Measurements from ENCODE around the gene GPER1. TPM values are rescaled to one million over a fixed set of nuclear protein-coding genes. Genes with fewer than 3 reads are reported as not detected.

GPER1 gene
- total RNA-seq, 1 experiment from 2014 or later: 2.9 TPM

DNA sequence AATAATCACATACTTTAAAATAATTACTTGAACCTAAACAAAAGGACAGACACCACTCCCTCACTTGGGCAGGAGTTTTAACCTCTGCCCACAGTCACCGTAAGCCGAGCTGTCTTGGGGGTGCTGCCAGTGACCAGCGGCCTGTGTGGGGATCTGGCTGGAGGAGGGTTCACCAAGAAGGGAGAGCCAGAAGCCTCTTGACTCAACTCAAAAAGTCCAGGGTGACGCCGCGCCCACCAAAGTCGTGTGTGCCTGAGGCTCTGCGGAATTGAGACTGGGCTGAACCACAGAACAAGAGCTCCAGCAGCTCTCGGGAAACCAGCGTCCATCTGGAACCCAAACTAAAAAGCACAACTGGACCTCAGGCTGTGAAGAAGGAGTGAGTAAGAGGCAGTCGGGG, 36.3 kb downstream of the GPER1 start:
- DNase-seq (ENCODE audit: low read depth, low spot score): no peak
- Histone ChIP-seq H3K36me3 (ENCODE audit: control insufficient read depth, insufficient read depth, low read length) (no peaks in the 10 kb centered on the region), H3K27me3 (ENCODE audit: control insufficient read depth, insufficient read depth, low read length) (no peaks in the 10 kb centered on the region), H3K4me3 (ENCODE audit: low read depth in 2 of 2, low read length in 2 of 2) (no peak overlapping the region), H3K27ac (ENCODE audit: low read length) (no peak overlapping the region), H3K4me1 (ENCODE audit: control insufficient read depth, insufficient read depth, low read length) (peaks cover 2% of the 10 kb centered on the region; the same call in 1 of the 2 replicates), H3K9me3 (ENCODE audit: control insufficient read depth, insufficient read depth, low read depth, low read length) (no peaks in the 10 kb centered on the region)
- ATAC-seq: no peak
- ChIA-PET CTCF (interaction anchor here (0.8 to 1.6 kb wide), 4 partner anchors 18 to 130 kb away, joined by 3 to 7 read pairs (median 6); no protein-coding TSS in a partner anchor), POLR2A (interaction anchor here (0.7 kb wide), 1 partner anchor 14 kb away, joined by 3 read pairs; no protein-coding TSS in a partner anchor)
- intact Hi-C loops (cut with micrococcal nuclease; ENCODE audit: unreplicated experiment): no loop called here
- no TSS peak for BruUV-seq (replicated peaks)
- in situ Hi-C loops (cut with HindIII; ENCODE audit: low pct_unique_long_range_greater_than_20kb, low sequenced_read_pairs): no loop called here
- TF ChIP-seq SIN3A (IDR thresholded peaks at IDR 0.05; ENCODE audit: borderline replicate concordance, insufficient read depth, low read depth, low read length) (no peak), REST (IDR thresholded peaks at IDR 0.05; ENCODE audit: insufficient read depth in 1 of 2, low read depth in 2 of 2, low read length in 1 of 2) (no peak)

DNA sequence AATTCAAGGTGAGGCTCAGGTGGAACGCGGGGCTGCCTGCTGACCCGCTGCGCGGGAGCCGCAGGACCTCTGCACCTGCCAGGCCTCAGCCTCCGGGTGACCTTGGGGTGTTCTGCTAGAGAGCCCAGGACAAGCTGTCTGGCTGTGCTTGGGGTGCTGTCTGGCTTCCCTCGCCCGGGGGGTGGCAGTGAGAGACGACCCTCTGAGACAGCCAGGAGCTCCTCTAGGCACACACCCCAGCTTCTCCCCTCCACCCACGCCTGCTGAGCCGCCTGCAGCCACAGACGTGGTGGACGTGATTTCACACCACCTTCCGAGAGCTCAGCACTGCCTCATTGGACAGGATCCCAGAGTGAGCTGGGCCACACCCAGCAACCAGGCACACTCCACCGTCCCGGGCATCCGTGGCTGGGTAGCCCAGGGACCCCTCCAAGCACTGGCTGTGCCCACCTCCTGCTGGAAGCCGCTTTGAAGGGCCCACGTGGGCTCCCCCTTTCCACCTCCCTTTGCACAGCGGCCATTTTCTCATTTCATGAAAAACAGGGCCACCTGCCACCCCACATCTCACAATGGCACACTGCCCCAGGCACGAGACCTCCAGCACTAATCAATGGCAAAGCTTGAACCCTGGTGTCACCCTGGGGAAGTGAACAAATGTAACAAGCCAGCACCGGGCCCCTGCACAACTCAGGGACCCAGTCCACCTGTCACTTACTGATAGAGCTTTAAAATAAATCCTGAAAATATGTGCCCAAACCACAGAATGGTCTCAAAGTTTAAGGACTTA, 37.1 kb downstream of the GPER1 start:
- Histone ChIP-seq H3K36me3 (ENCODE audit: control insufficient read depth, insufficient read depth, low read length) (no peaks in the 10 kb centered on the region), H3K9me3 (ENCODE audit: control insufficient read depth, insufficient read depth, low read depth, low read length) (no peaks in the 10 kb centered on the region), H3K4me1 (ENCODE audit: control insufficient read depth, insufficient read depth, low read length) (peaks cover 2% of the 10 kb centered on the region; the same call in 1 of the 2 replicates), H3K4me3 (ENCODE audit: low read depth in 2 of 2, low read length in 2 of 2) (no peak overlapping the region), H3K27ac (ENCODE audit: low read length) (no peak overlapping the region), H3K27me3 (ENCODE audit: control insufficient read depth, insufficient read depth, low read length) (no peaks in the 10 kb centered on the region)
- in situ Hi-C loops (cut with HindIII; ENCODE audit: low pct_unique_long_range_greater_than_20kb, low sequenced_read_pairs) (loop anchor here (25.0 kb wide), 1 partner anchor 163 kb away; the partner anchor contains the start of gene ADAP1), intact Hi-C loops (cut with micrococcal nuclease; ENCODE audit: unreplicated experiment) (no loop called here)
- TF ChIP-seq, protein P1, sequence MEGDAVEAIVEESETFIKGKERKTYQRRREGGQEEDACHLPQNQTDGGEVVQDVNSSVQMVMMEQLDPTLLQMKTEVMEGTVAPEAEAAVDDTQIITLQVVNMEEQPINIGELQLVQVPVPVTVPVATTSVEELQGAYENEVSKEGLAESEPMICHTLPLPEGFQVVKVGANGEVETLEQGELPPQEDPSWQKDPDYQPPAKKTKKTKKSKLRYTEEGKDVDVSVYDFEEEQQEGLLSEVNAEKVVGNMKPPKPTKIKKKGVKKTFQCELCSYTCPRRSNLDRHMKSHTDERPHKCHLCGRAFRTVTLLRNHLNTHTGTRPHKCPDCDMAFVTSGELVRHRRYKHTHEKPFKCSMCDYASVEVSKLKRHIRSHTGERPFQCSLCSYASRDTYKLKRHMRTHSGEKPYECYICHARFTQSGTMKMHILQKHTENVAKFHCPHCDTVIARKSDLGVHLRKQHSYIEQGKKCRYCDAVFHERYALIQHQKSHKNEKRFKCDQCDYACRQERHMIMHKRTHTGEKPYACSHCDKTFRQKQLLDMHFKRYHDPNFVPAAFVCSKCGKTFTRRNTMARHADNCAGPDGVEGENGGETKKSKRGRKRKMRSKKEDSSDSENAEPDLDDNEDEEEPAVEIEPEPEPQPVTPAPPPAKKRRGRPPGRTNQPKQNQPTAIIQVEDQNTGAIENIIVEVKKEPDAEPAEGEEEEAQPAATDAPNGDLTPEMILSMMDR (IDR thresholded peaks at IDR 0.05): no peak
- TF ChIP-seq TCF7L2 (IDR thresholded peaks at IDR 0.05; ENCODE audit: low read depth, low read length) (no peak), POLR2AphosphoS5 (IDR thresholded peaks at IDR 0.05; ENCODE audit: low read depth, low read length) (no peak), REST (IDR thresholded peaks at IDR 0.05; ENCODE audit: insufficient read depth in 1 of 2, low read depth in 2 of 2, low read length in 1 of 2) (no peak), SIN3A (IDR thresholded peaks at IDR 0.05; ENCODE audit: borderline replicate concordance, insufficient read depth, low read depth, low read length) (no peak)
- BruUV-seq (replicated peaks): no TSS peak
- ChIA-PET CTCF (interaction anchor here (0.9 to 1.6 kb wide), 2 partner anchors 18 to 19 kb away, joined by 3 to 4 read pairs; no protein-coding TSS in a partner anchor), POLR2A (no interaction called here)
- DNase-seq (ENCODE audit: low read depth, low spot score) (no peak), ATAC-seq (no peak)

All from Panc1 (cell line).